ENCODE measurements around the gene PSAPL1.

Gene PSAPL1, protein sequence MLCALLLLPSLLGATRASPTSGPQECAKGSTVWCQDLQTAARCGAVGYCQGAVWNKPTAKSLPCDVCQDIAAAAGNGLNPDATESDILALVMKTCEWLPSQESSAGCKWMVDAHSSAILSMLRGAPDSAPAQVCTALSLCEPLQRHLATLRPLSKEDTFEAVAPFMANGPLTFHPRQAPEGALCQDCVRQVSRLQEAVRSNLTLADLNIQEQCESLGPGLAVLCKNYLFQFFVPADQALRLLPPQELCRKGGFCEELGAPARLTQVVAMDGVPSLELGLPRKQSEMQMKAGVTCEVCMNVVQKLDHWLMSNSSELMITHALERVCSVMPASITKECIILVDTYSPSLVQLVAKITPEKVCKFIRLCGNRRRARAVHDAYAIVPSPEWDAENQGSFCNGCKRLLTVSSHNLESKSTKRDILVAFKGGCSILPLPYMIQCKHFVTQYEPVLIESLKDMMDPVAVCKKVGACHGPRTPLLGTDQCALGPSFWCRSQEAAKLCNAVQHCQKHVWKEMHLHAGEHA

DNA sequence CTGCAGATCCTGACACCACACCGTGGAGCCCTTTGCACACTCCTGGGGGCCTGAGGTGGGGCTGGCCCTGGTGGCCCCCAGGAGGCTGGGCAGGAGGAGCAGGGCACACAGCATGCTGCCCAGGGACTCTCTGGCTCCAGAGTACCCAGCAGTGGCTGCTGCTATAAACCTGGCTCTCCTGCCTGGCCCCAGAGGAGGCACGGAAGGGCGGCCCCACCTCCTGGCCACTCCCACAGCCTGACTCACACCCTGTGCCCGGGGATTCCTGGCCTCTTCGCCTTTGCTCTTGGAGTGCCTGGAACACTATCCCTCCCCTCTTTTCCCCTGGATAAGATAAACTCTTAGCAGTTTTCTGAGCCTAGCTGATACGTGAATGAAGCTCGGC lies at the start of gene PSAPL1:
Gene PSAPL1, minus strand, starts transcription at position 165 of the 385 bp plus-strand sequence. Its CDS starts 51 bp downstream, at position 114.
- DNase-seq: no peak

DNA sequence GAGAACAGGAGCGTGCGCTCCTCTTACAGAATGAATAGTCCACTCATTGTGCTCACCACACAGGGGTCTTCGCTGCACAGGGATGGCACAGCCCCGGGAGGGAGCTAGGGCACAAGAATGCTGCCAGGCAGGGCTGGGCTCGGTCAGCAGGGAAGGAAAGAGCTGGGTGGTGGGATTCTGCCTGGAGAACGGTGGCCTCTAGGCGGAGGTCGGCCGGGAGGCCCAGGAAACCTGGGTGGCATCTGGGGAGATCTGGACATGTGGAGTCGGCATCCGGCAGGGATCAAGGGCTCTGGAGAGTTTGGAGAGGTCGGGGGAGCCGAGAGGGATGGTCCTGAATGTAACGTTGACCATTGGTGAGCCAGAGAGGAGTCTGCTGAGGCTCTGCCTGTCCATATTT lies 46.5 kb upstream of the PSAPL1 start:
- DNase-seq: no peak

DNA sequence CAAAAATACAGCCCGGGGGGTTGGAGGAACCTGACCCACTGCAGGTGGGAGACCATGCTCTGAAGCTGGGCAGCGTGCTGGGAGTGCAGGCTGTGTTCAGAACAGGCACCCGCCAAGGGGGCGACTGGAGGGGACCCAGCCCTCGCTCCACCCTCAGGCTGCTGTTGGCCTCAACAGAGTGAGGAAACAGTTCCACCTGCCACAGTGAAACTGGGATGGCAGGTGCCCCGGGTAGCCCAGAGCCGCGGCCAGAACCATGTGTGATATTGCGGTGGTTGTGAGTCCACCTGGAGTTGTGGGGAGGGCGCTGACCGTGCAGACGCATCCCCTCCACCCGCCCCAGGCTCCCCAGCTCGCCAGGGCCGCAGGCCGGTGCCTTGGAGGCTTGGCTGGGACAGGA lies 45.7 kb upstream of the PSAPL1 start:
- DNase-seq: no peak

DNA sequence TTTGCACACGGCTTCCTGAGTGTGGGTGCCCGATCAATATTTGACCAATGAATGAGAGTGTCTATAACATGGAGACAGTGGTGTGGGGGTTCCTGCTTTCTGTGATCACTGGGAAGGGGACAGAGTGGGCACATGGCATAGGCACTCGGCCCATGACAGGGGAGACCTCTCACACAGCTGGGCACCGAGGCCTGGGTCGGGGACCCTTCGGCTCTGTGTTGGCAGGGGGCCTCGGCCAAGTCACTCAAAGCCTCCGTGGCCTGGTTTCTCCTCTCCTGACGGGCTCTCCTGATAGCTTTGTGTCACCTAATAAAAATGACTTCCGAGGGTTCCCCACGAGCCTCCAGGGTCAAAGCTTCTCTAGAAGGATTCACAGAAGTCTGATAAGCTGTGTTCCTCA lies 43.9 kb upstream of the PSAPL1 start:
- DNase-seq: no peak

DNA sequence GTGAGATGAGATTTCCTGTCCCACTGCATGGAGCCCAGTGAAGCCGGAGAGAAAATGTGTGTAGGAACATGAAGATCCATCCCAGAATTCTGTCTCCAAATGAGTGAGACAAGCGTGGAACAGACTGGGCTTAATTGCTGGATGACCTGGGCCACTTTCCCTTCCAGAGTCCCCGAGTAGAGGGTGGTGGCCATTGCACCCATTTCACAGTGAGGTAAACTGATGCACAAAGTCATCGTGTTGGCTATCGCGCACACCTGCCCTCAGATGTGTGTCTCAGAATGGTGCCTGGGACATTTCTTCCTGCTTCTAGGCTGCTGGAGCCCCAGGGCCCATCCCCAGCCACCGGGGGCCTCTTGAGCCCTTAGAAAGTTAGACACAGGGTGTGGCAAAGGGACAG lies 43.0 kb upstream of the PSAPL1 start:
- no peak for DNase-seq

DNA sequence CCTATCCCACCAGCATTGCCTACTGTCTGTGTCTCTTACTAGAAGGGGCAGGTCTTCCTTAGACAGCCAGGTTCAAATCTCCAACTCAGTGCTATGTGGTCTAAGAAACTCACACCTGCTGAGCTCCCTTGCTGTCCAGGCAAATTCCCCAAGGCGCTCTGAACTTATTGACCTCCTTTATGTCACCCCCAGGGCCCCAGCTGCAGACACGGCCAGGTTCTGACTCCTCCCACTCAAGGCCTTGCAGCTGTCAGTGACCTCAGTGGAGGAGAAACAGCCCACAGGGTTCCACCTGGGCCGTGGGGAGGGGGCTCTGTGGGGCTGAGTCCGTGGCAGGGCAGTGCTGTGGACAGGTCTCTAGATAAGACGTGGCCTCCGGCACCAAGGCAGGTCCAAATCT lies 42.1 kb upstream of the PSAPL1 start:
- DNase-seq: no peak

DNA sequence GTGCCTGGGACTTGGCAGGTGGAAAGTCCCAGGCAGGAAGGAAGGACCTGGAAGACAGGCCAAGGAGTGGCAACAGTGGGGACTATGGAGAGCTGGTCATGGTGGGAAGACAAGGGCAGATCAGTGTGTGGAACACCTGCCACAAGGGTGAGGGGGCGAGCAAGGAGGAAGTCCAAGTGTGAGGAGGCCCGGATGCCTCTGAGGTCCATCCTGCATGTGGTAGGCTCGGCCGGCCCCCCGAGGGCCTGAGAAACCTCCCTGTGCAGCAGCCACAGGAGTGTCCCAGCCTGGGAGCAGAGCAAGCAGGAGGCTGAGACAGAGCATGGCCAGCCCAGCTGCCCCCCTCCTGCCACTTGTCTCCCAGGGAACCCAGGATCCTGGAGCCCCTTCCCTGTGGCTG lies 40.5 kb upstream of the PSAPL1 start:
- DNase-seq: no peak

DNA sequence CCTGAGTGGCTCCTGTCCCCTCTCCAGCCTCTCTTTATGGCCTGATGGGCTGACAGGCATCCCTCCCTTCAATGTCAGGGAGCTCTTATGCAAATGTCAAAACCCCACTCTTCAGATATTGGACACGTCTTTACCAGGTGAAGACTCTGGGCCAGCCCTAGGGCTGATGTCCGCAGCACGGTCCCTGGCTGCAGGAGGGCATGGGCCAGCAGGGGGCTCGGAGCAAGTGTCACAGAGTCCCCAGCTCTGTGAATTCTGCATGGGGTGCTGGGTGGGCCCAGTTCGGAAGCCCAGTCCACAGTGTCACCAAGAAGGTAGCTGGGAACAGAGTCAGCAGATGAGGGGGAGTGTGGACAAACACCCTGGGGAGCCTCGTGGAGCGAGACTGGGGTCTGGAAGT lies 39.6 kb upstream of the PSAPL1 start:
- no peak for DNase-seq

DNA sequence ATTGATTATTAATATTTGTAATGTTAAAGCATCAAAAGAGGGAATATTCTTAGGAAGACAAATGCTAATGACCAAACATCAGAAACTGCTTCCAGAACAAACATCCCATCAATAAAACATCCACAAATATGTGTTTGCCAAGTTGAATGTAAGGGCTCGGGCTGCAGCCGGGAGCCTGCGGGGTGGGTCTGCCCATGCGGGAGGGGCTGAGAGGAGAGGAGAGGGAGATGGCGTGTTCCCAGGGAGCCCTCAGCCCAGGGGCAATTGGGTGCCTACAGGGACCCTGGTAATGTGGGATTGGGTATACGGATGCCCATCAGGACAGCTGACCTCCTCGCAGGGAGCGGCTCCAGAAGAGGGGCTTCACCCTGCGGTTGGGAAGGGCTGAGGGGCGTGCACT lies 38.4 kb upstream of the PSAPL1 start:
- DNase-seq: no peak

DNA sequence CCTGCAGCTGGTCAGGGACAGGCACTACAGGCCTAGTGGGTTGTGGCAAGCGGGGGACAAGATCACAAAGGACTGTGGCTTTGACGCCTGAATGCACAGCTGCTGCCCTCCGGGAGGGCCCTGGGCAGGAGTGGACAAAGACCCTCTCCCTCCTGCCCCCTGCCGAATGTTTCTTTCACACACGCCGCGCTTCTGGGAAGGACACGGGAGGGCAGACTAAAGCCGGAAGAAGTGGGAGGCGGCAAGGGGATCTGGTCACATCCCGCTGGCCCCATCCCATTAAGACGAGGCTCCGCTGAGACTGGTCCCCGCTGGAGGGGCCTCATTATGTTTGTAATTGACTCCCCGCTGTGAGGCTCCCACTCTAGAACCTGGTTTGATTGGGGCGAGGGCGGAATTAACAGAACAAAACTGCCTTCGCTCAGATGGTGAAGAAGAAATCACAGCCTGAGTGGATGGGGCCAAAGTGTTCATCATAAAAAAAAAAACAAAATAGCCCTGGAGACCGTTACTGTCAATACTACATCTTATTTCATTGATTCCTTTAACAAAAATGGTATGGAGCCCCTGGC lies 37.8 kb upstream of the PSAPL1 start:
- no peak for DNase-seq

DNA sequence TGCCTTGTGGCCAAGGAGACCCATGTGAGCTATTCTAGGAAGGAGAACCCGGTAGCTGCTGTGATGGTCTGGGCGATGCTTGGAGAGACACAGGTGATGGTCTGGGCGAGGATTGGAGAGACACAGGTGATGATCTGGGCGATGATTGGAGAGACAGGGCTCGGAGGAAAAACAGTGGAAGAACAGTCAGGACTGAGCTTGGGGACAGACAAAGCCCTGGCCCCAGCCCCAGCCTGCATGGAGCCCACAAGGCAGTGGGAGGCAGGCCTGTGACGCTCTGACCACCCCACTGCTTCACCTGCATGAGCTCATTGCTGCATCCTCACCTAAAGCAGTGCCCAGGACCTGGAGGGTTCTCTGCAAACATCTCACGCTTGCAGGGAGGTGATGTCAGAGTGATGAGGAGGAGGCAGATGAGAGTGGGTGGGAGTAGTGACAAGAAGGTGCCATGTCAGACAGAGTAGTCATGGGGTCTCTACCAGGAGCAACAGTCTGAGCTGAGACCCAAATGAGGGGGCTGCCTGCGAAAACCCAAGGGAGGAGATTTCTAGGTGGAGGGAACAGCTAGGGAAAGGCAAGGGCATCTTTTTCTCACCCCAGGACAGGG lies 35.9 kb upstream of the PSAPL1 start:
- DNase-seq: no peak

DNA sequence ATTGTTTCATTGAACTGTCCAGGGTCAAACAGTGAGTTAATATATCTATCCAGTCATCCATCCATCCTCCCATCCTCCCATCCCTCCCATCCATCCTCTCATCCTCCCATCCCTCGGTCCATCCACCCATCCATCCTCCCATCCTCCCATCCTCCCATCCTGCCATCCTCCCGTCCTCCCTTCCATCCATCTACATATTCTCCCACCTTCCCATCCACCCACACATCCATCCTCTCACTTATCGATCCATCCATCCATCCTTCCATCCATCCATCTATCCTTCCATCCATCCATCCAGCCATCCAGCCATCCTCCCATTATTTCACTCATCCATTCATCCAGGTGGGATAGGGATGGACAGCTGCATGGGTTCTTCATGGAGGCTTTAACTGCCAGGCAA lies 35.4 kb upstream of the PSAPL1 start:
- DNase-seq: no peak

DNA sequence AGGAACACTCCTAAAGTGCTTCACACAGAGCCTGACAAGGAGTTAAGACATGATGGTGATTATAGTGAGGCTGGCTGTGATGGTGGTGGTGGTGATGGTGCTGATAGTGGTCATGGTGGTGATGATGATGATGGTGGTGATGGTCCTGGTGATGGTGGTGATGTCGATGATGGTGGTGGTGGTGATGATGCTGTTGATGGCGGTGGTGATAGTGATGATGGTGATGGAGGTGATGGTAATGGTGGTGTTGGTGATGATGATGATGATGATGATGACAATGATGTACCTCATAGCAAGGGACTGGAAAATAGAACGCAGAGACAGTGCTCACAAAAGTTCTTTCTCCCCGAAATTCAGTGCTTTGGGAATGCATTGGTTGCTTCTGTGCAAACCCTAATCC lies 34.3 kb upstream of the PSAPL1 start:
- DNase-seq: no peak

DNA sequence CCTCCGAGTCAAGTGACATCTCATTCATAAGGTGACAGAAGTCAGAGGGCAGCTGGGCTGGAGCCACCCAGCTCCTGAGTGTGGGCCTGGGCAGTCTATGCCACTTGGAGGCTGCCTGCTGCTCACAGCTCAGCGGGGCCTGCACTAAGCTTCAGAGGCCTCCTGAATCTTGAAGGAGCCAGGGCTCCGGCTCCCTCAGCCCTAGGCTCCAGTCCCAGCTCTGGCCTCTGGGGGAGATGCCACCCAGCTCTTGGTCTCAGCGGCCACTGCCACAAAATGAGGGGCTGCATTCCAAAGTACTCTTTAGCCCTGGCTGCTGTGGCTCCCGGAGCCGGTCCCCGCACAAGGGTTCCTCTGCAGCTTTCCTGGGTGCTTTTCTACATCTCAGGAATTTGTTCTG lies 32.7 kb upstream of the PSAPL1 start:
- DNase-seq: no peak

DNA sequence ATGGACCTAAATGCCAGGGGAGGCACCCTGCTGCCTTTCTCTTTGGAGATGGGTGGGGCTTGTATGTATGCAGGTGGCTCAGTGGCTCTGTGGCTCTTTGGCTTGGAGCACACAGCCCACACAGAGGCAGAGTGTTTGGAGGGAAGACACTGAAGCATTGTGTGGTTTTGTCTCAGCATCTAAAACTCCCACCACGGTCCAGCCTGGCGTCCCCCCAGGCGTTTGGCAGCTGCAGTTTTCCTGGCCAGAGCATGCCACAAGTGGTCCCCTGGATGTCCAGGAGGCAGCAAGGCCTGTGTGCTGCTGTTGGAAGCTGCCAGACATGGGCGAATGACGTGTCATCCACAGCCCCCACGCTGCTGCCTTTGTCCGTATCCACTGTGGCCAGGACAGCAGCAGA lies 32.2 kb upstream of the PSAPL1 start:
- DNase-seq: no peak

DNA sequence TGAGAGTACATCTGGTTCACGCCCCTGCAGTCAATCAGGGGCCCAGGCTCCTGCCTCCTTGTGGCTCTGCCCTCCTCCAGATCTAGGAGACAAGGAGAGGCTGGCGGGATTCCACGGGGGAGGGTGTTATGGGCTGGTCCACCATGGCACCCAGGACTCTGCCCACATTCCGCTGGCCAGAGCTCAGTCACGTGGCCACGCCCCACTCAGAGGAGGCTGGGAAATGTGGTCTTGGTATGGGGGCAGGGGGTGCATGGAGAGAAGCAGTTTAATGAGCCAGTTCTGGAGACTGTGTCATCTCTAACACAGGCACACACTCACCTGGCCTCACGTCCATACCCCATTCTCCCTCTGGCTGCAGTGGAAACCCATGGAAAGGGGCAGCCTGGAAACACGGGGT lies 31.5 kb upstream of the PSAPL1 start:
- no peak for DNase-seq

DNA sequence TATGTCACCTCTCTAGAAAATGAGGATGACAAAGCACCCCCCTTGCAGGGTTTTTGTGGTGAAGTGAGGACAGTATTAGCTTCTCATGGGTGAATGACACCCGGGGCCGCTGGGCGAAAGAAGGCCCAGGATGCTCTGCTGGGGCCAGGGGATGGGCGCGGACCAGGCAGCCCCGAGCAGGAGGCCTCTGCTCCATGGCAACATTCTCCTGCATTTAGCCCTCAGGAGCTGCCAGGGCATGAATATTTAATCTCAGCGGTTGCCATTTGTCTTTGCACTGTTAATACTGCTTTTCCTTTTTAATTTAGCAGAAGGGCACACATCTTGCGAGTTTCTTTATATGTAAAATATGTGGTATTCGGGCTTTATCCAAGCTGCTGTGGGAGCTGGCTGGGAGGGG lies 30.3 kb upstream of the PSAPL1 start:
- no peak for DNase-seq

DNA sequence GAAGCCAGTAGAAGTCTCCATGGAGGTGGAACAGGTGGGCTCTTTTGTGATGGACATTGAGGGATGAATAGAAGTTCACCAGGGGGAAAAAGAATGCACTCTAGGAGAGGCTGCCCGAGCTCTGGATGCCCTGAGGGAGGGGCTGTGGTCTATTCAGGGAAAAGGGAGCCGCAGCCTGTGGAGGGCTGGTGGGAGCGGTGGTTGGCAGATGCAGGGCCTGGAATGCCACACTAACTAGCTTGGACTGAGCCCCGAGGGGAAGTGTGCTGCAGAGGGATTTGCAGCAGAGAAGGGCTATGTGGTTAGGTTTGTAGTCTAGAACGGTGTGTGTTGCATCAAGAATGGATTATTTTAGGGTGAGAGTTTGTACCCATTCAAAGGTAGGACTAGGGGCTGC lies 29.5 kb upstream of the PSAPL1 start:
- no peak for DNase-seq

DNA sequence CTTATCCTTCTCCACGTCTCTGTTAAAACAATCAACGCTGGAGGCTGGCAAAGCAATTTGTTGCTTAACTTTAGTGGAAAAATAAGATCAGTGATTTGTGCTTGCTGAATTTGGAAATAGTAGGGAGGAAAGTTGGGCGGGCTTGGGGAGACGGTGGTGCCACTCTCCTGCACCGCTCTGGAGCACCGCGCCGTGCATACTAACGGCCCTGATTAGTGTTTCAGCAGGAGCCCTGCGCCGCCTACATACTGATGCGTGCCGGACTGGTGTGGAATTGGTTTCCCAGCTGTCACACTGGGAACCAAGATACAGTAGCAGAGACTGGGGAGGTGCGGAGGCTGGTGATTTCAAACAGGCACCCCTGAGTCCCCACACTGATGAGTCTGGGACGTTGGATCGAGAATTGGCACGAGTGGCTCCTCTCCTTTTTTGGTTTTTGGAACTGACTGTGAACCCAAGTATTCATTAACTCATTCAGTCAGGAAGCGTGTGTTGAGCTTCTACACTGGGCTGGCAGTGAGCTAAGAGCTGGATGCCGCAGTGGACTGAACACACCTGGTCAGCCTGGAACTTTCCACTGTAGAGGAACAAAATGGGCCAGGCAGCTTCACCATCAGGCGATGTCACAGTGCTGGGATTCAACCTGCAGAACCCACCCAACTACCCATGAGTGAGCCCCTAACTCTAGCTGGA lies 29.0 kb upstream of the PSAPL1 start:
- no peak for DNase-seq

DNA sequence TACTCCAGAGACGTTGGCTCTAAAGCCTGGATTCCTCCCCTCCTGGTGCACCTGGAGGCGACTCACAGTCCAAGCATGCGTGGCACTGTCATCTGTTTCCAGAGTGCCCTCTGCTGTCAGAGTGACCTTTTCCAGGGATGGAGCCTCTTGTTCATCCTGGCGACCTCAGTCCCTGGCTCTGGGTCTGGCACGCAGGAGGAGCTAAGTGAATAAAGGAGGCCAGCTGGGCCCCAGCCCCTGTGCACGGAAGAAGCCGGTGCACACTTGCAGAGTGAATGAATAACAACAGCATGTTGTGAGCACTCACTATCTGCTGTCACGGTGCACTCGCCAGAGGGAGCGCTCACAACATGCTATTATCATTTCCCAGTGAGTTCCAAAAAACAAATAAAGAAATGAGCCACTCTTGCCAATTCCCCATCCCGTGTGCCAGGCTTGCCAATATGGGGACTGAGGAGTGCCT lies 27.8 kb upstream of the PSAPL1 start:
- no peak for DNase-seq

DNA sequence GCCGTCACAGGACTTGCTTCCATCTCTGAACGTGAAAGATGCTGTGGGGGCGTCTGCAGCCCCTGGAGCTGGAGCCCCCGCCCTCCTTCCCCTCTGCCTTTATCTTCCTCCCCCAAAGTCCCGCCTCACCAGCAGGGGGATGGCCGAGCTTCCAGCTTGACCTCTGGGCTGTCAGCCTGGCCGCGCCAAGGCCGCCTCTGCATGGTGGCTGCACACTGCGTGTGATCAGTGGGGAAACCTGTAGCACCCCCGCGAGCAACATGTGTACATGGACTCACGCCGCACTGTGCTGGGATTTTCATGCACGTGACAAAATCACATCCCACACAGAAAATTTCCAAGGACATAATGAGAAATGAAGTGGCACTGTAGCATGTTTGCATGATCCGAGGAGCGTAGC lies 26.5 kb upstream of the PSAPL1 start:
- no peak for DNase-seq

DNA sequence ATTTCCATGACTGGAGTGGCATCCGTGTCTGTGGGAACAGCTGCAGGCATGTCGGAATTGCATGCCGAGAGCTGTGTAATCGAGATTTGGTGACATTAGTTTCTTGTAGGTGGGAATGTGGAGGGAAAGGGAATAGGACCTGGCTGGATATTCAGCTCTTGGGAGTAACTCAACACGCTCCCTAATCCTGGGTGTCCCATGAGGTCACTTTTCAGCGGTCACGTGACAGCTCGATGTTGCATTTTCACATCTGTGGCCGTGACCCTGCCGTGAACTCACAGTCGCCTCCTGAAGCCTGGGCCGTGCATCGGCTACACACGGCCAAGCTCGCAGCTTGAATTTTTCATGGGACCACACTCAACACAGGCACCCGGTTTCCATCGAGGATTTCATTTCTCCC lies 25.8 kb upstream of the PSAPL1 start:
- DNase-seq: no peak

DNA sequence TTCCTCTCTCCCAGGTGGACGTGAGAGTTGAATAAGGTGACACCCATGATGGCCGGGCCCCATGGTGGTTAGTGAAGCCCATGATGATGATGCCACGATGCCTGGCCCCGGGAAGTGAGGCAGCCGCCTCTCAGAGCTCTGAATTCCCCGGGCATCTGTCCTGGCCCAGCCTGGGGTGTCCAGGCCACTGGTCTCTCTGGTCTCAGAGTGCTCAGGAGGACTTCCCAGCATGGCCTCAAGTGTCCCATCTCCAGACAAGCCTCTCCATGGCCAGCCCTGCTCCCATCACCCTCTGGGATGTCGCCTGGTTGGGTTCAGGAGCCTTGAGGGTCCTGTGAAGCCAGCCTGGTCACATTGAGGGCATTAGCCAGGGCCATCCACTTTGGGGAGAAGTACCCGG lies 24.7 kb upstream of the PSAPL1 start:
- DNase-seq: no peak

DNA sequence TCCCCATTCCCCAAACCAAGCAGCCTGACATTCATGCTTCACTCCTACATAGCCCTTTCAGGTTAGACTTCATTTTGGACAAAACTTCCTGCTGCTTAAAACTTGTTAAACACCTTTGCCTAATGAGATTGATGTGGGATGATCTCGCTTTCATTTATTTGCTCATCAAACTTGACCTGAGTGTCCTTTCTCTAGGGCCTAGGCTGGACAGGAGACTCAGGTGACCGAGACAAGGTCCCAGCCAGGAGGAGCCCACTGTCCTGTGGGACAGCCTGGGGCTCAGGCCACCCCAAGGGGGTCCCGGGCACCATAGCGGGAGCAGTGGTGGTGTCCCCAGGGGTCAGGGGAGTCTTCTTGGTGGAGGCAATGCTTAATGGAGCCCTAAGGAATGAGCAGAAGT lies 23.7 kb upstream of the PSAPL1 start:
- DNase-seq: no peak
